Urinary bladder (tissue), 4 donors: ENCODE data around the gene COX6A1. TPM values are rescaled to one million over a fixed set of nuclear protein-coding genes. Genes with fewer than 3 reads are reported as not detected.
A peak's percentile ranks its signal among the peaks of the same experiment; 100 is the strongest.
"Not testable (repeated sequence)": the region's sequence is repeated elsewhere in the genome, so short reads cannot be mapped to it uniquely, and the experiment has no call there.

Source experiments
- DNase-seq: peaks from one replicate; pipeline ENCODE4 v3.0.0-alpha.2; 2015; ENCODE audit errors: extremely low spot score
- H3K27ac ChIP-seq: one replicate; pipeline ENCODE4 v1.5.1; 2013; ENCODE audit warnings: low read depth, mild to moderate bottlenecking, moderate library complexity
- H3K36me3 ChIP-seq: one replicate; pipeline ENCODE4 v1.6.1; 2013; ENCODE audit warnings: mild to moderate bottlenecking, moderate library complexity; ENCODE audit not compliant: insufficient read depth
- H3K4me1 ChIP-seq: one replicate; pipeline ENCODE4 v1.6.1; 2013; ENCODE audit warnings: mild to moderate bottlenecking, moderate library complexity; ENCODE audit not compliant: insufficient read depth
- H3K4me3 ChIP-seq: one replicate; pipeline ENCODE4 v1.5.1; 2013; ENCODE audit warnings: low read depth, low read length
- WGBS: extraction: QIAGEN DNeasy Blood & Tissue Kit; methylation state at CpG from one replicate; pipeline ENCODE4 v1.1.7; 2013; 5-methylcytosine and 5-hydroxymethylcytosine counted together
- polyA plus RNA-seq: library from polyadenylated mRNA; stranded (reverse); fragments of 200-250 nt; gene quantifications from one replicate; pipeline ENCODE4 v1.2.3, GENCODE V29; 2013
- total RNA-seq: library from RNA; depleted of rRNA; stranded (reverse); fragments of >200 nt; gene quantifications from one replicate; pipeline ENCODE4 v1.2.3, GENCODE V29; 2014
- donor health status: healthy with polysubstance abuse.
- donor health status: healthy.

Gene COX6A1
- total and polyA plus RNA-seq, 2 donors, result 278 to 715 TPM

DNA sequence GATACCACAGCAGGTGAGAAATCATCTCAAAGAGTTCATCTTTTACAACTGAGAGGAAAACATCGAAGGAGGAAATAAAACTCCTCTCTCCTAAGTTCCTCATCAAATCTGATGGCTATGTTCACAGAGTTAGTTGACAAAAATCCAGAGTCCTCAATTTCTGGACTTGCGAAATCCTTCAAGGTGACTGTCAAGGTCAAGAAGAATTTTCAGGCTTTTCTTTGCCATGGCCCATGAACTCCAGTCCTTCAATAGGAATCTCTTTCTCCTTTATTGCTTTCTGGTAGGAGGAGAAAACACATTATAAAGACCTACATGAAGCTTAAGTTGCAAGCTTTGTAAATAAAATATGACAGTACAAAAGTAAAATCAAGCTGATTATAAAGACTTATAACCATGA, 6.8 kb downstream of the COX6A1 start:
- no peak for DNase-seq
- Histone ChIP-seq H3K4me3 (no peak overlapping the region), H3K36me3 (peaks cover 6% of the 10 kb centered on the region), H3K27ac (no peak overlapping the region), H3K4me1 (peaks cover 1% of the 10 kb centered on the region)
- 90% methylated on average over 2 of the region's 2 CpGs for WGBS

DNA sequence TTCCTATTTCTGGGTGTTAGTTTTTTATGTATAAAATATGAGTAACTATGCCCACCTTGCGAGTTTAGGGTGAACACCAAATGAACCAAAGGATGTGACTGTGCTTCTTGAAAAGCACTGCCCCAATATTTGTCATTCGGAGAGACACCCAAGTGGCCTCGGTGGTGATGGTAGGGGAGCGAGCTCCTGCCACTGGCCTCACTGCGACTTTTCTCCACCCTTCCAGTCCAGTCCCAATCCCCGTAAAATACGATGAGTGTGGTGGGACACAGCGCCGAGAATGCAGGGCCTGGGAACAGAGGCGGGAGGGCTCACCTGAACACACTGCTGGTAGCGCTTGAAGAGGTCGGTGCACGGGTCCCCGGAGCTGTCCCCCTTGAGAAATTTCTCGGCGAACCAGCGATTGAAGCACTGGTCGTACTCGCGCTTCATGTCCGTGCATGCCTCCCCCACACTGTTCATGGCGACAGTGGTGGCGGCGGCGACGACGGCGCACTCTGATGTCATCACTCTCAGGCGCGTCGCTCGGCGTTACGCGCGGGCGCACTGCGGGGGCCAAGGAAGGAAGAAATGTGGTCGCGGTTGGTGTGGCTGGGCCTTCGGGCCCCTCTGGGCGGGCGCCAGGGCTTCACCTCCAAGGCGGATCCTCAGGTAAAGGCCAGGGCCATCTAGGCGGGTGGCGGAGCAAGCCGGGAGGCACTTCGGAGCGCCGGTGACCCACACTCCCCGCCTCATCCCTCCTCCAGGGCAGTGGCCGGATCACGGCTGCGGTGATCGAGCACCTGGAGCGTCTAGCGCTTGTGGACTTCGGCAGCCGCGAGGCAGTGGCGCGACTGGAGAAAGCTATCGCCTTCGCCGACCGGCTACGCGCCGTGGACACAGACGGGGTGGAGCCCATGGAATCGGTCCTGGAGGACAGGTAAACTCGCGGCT, 8.3 kb downstream of the COX6A1 start, which contains the start of the genes GATC and TRIAP1:
TSS of gene GATC (plus strand) at position 534 of the 933 bp plus-strand sequence. CDS start at position 571, 37 bp downstream.
TSS of gene TRIAP1 (minus strand) at position 474 of the 933 bp plus-strand sequence. CDS start at position 462, 12 bp downstream.
- peaks cover 6% of the 10 kb centered on the region for H3K36me3 ChIP-seq
- peak within 1 kb of the TSS; percentile 86 for H3K27ac ChIP-seq
- H3K4me1 ChIP-seq, result peaks cover 1% of the 10 kb centered on the region
- peak within 1 kb of the TSS; percentile 72 for H3K4me3 ChIP-seq
- under 1% methylated on average over 73 of the region's 73 CpGs for WGBS
- DNase-seq, result no peak

DNA sequence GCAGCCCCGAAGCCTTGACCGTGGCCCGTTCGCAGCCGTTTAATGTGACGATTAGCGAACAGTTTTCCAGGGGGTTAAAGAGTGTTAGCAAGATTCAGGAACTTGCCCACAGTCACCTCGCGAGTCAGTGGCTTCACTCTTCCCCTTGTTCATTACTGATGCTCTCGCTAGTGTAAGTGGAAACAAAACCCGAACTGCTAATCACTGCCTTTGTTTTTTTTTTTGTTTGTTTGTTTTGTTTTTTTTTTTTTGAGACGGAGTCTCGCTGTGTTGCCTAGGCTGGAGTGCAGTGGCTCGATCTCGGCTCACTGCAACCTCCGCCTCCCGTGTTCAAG, 8.9 kb downstream of the COX6A1 start:
- WGBS, result 7% methylated on average over 17 of the region's 17 CpGs
- peak overlapping the region; percentile 86 for H3K27ac ChIP-seq
- not testable (repeated sequence) for DNase-seq, H3K36me3 ChIP-seq, H3K4me1 ChIP-seq
- peak overlapping the region; percentile 72 for H3K4me3 ChIP-seq

DNA sequence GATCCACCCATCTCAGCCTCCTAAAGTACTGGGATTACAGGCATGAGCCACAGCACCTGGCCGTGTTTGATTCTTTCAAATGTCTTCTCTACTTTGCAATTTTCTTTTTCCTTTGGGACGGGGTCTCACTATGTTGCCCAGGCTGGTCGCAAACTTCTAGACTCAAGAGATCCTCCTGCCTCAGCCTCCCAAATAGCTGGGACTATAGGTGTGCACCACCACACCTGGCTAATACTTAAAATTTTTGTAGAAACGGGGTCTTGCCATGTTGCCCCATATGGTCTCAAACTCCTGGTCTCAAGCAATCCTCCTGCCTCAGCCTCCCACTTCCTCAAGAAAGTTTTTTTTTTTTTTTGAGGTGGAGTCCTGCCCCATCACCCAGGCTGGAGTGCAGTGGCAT, 10.1 kb downstream of the COX6A1 start:
- 94% methylated on average over 4 of the region's 4 CpGs for WGBS
- no peak overlapping the region for H3K27ac ChIP-seq
- no peak for DNase-seq
- H3K4me3 ChIP-seq, result no peak overlapping the region
- H3K36me3 ChIP-seq, result peaks cover 4% of the 10 kb centered on the region
- peaks cover 1% of the 10 kb centered on the region for H3K4me1 ChIP-seq

GRCh38 chr12:120452524-120452923, 14.6 kb downstream of the COX6A1 start:
- H3K4me3 ChIP-seq, DNase-seq, H3K4me1 ChIP-seq, H3K36me3 ChIP-seq, H3K27ac ChIP-seq: not testable (repeated sequence)
- WGBS, result 86% methylated on average over 5 of the region's 5 CpGs

DNA sequence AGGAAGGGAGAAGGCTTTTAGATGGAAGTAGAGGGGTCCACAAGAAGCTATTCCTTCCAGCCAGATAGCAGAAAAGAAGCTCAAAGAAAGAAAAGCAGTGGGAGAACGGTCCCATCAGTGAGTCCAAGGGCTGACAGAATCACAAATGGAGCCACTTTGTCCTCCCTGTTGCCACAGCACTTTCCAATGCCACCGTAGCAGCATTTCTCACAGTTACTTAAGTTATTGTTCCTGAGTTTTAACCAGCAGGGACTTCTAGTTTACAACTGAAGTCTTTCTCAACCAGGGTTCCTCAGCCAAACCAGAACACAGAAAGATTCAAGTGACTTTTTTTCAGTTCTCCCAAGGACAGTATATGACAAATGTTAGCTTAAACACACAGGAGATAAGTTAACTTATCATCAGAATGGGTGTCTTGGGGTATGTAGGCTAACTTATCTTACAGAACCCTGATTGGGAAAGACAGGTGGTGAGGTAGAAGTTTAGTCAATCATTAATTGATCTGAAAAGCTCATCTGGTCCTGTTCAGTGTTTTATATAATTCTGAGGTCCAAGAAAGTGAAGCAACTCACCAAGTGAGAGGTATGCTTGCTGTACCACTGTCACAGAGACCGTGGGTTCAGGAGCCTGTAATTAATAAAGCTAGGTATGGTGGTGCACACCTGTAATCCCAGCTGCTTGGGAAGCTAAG, 15.3 kb downstream of the COX6A1 start:
- 96% methylated on average over 3 of the region's 3 CpGs for WGBS
- Histone ChIP-seq H3K4me3 (no peak overlapping the region), H3K27ac (no peak overlapping the region), H3K4me1 (no peaks in the 10 kb centered on the region), H3K36me3 (peaks cover 2% of the 10 kb centered on the region)
- no peak for DNase-seq

DNA sequence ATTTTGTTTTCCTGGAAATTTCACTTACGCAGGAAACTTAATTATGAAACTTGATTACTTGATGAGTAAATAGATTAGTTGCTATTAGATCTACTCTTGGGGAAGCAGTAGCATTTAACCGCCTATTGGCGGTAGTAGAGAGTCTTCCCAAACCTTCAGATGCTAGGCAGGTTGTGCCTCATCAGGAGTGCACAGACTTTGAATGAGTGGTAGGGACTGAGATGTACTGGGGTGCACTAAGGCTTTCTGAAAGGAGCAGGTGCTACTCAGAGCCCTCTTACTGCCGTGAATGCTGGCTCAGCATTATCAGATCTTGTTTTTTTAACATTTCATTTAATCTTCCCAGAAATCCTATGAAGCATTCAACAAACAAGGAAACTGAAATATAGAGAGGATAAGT, 16.1 kb downstream of the COX6A1 start:
- H3K36me3 ChIP-seq, result peaks cover 2% of the 10 kb centered on the region
- H3K4me3 ChIP-seq, result no peak overlapping the region
- H3K4me1 ChIP-seq, result no peaks in the 10 kb centered on the region
- WGBS, result 72% methylated on average over 4 of the region's 4 CpGs
- DNase-seq, result no peak
- H3K27ac ChIP-seq, result no peak overlapping the region

- 95% methylated on average over 7 of the region's 7 CpGs for WGBS
- Histone ChIP-seq H3K27ac (no peak overlapping the region), H3K36me3 (peaks cover 3% of the 10 kb centered on the region)
Observed at GRCh38 chr12:120455302-120455701, 17.4 kb downstream of the COX6A1 start.

DNA sequence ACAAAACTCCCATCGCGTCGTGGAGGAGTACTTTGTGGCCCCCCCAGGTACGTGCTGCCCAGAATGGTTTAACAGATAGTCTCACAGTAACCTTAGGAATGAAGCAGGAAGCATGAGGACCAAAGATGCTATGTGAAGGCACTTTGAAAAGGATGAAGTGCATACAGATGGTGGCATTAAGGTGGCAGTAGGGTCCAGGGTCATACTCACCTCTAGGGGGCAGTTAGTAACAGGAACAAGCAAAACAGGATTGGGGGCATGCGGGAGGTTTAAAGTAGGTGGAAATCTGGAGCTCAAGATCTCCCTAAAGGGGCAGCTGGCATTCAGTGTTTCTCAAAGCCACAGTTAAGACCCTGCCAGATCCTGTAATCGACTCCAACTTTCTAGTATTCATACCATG, 19.2 kb downstream of the COX6A1 start:
- no peak for DNase-seq
- Histone ChIP-seq H3K4me1 (no peaks in the 10 kb centered on the region), H3K36me3 (peaks cover 3% of the 10 kb centered on the region), H3K27ac (no peak overlapping the region), H3K4me3 (no peak overlapping the region)
- WGBS, result 76% methylated on average over 6 of the region's 6 CpGs

More at GRCh38 chr12:120455302-120455701, 17.4 kb downstream of the COX6A1 start:
- DNase-seq, result no peak
- Histone ChIP-seq H3K4me3 (no peak overlapping the region), H3K4me1 (no peaks in the 10 kb centered on the region)

GRCh38 chr12:120460157-120460556, 22.2 kb downstream of the COX6A1 start:
- 93% methylated on average over 3 of the region's 3 CpGs for WGBS
- no peak for DNase-seq
- Histone ChIP-seq H3K27ac (no peak overlapping the region), H3K36me3 (peaks cover 6% of the 10 kb centered on the region), H3K4me1 (no peaks in the 10 kb centered on the region), H3K4me3 (no peak overlapping the region)

- Histone ChIP-seq H3K36me3 (peaks cover 6% of the 10 kb centered on the region), H3K4me3 (no peak overlapping the region), H3K27ac (no peak overlapping the region), H3K4me1 (no peaks in the 10 kb centered on the region)
- 66% methylated on average over 3 of the region's 3 CpGs for WGBS
- no peak for DNase-seq
Observed at GRCh38 chr12:120462099-120462640, 24.3 kb downstream of the COX6A1 start.

GRCh38 chr12:120463712-120464111, 25.8 kb downstream of the COX6A1 start:
- DNase-seq, result no peak
- Histone ChIP-seq H3K27ac (no peak overlapping the region), H3K4me3 (no peak overlapping the region), H3K36me3 (peaks cover 6% of the 10 kb centered on the region), H3K4me1 (no peaks in the 10 kb centered on the region)
- 86% methylated on average over 5 of the region's 5 CpGs for WGBS

DNA sequence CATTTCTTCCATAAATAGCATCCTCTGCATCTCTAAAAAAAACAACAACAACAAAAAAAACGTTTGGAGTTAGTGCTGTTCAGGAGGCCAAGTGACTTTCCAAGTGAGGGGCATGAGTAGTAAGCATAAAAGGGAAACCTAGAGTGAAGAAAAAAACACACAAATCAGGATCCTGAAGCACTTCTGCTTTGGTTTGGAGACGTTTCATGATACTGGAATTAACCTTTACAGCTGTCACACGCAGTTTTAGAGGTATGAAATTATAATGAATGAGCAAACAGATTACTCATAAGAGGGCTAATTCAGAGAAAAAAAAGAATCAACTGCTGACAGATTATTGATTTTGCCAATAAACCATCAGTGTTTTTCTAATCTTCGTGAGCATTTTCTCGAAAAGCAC, 27.8 kb downstream of the COX6A1 start:
- peaks cover 2% of the 10 kb centered on the region for H3K36me3 ChIP-seq
- H3K4me1 ChIP-seq, result no peaks in the 10 kb centered on the region
- DNase-seq, result no peak

More for the DNA sequence above, 27.8 kb downstream of the COX6A1 start:
- WGBS, result 50% methylated on average over 5 of the region's 5 CpGs
- Histone ChIP-seq H3K27ac (no peak overlapping the region), H3K4me3 (no peak overlapping the region)
